ENCODE data around the gene RAPGEF4.

Gene RAPGEF4

GRCh38 chr2:173019755-173020154, 284.1 kb downstream of the RAPGEF4 start:
- TF ChIP-seq CTCF (IDR thresholded peaks at IDR 0.05) = no peak
- Histone ChIP-seq H3K27me3 (peaks cover 4% of the 10 kb centered on the region), H3K4me3 (ENCODE audit: low read depth in 1 of 2, low read length in 1 of 2) (no peak overlapping the region), H3K4me1 (ENCODE audit: control insufficient read depth in 1 of 2, insufficient read depth in 1 of 2, low read depth in 1 of 2, low read length in 1 of 2) (no peaks in the 10 kb centered on the region), H3K9me3 (no peaks in the 10 kb centered on the region), H3K36me3 (no peaks in the 10 kb centered on the region), H3K27ac (no peak overlapping the region)

- TF ChIP-seq CTCF (IDR thresholded peaks at IDR 0.05) = no peak
- Histone ChIP-seq H3K9me3 (no peaks in the 10 kb centered on the region), H3K27me3 (peaks cover 4% of the 10 kb centered on the region), H3K4me3 (ENCODE audit: low read depth in 1 of 2, low read length in 1 of 2) (no peak overlapping the region), H3K27ac (no peak overlapping the region), H3K4me1 (ENCODE audit: control insufficient read depth in 1 of 2, insufficient read depth in 1 of 2, low read depth in 1 of 2, low read length in 1 of 2) (no peaks in the 10 kb centered on the region), H3K36me3 (no peaks in the 10 kb centered on the region)
These were observed 286.3 kb downstream of the RAPGEF4 start for GRCh38 chr2:173021939-173022371.

GRCh38 chr2:173023718-173024117, 288.1 kb downstream of the RAPGEF4 start:
- no peak overlapping the region for H3K4me3 ChIP-seq (ENCODE audit: low read depth in 1 of 2, low read length in 1 of 2)
- peaks cover 4% of the 10 kb centered on the region for H3K27me3 ChIP-seq
- no peaks in the 10 kb centered on the region for H3K9me3 ChIP-seq
- no peak for TF ChIP-seq CTCF (IDR thresholded peaks at IDR 0.05)
- no peaks in the 10 kb centered on the region for H3K36me3 ChIP-seq
- H3K27ac ChIP-seq = no peak overlapping the region
- H3K4me1 ChIP-seq (ENCODE audit: control insufficient read depth in 1 of 2, insufficient read depth in 1 of 2, low read depth in 1 of 2, low read length in 1 of 2) = no peaks in the 10 kb centered on the region

- Histone ChIP-seq H3K4me3 (ENCODE audit: low read depth in 1 of 2, low read length in 1 of 2) (no peak overlapping the region), H3K9me3 (no peaks in the 10 kb centered on the region), H3K27ac (no peak overlapping the region), H3K4me1 (ENCODE audit: control insufficient read depth in 1 of 2, insufficient read depth in 1 of 2, low read depth in 1 of 2, low read length in 1 of 2) (no peaks in the 10 kb centered on the region), H3K27me3 (peaks cover 4% of the 10 kb centered on the region), H3K36me3 (no peaks in the 10 kb centered on the region)
- no peak for TF ChIP-seq CTCF (IDR thresholded peaks at IDR 0.05)
These were observed 290.8 kb downstream of the RAPGEF4 start for GRCh38 chr2:173026479-173026878.

GRCh38 chr2:173027181-173028128, 291.8 kb downstream of the RAPGEF4 start:
- H3K4me1 ChIP-seq (ENCODE audit: control insufficient read depth in 1 of 2, insufficient read depth in 1 of 2, low read depth in 1 of 2, low read length in 1 of 2) = no peaks in the 10 kb centered on the region
- H3K9me3 ChIP-seq = no peaks in the 10 kb centered on the region
- H3K27ac ChIP-seq = no peak overlapping the region
- H3K4me3 ChIP-seq (ENCODE audit: low read depth in 1 of 2, low read length in 1 of 2) = no peak overlapping the region
- H3K36me3 ChIP-seq = no peaks in the 10 kb centered on the region
- TF ChIP-seq CTCF (IDR thresholded peaks at IDR 0.05) = peak; percentile 81
- H3K27me3 ChIP-seq = peaks cover 4% of the 10 kb centered on the region
